Esophagus muscularis mucosa (tissue), 4 donors: ENCODE data around the gene CCDC24. TPM values are rescaled to one million over a fixed set of nuclear protein-coding genes. Genes with fewer than 3 reads are reported as not detected.

Source experiments
- DNase-seq: peaks from one replicate; pipeline ENCODE4 v3.0.0-alpha.2; 2017; ENCODE audit errors: extremely low spot score
- H3K27ac ChIP-seq, 4 donors: fragments of 200-600 bp; sonication (generic); replicated peaks in 1 of 4; 1 replicate in 3 of 4; 2 replicates in 1 of 4; pipeline ENCODE4 v1.5.1; 2016 to 2019; ENCODE audit warnings: mild to moderate bottlenecking in 1 of 4
- H3K27me3 ChIP-seq, 4 donors: fragments of 200-600 bp; sonication (generic); one replicate each; pipeline versions ENCODE4 v1.5.1 to v1.6.0; 2016 to 2019
- H3K36me3 ChIP-seq, 4 donors: fragments of 200-600 bp; sonication (generic); one replicate each; pipeline ENCODE4 v1.5.1; 2016 to 2019
- H3K4me1 ChIP-seq, 4 donors: fragments of 200-600 bp; sonication (generic); one replicate each; pipeline ENCODE4 v1.5.1; 2016 to 2019
- H3K4me3 ChIP-seq, 4 donors: fragments of 200-600 bp; sonication (generic); 1 replicate in 2 of 4; 2 replicates in 2 of 4; pipeline ENCODE4 v1.5.1; 2016 to 2019; ENCODE audit warnings: mild to moderate bottlenecking in 4 of 4, moderate library complexity in 1 of 4
- H3K9me3 ChIP-seq, 4 donors: fragments of 200-600 bp; sonication (generic); 1 replicate in 3 of 4; 2 replicates in 1 of 4; pipeline ENCODE4 v1.5.1; 2016 to 2019
- EP300 ChIP-seq: sonication (generic); formaldehyde crosslinking; IDR thresholded peaks from one replicate; pipeline ENCODE4 v1.6.1; 2017; ENCODE audit warnings: antibody characterized with exemption
- POLR2A ChIP-seq: fragments of 450-650 bp; IDR thresholded peaks from one replicate; pipeline ENCODE4 v1.6.1; 2017; ENCODE audit warnings: antibody characterized with exemption, moderate library complexity, mild to moderate bottlenecking, low read depth
- POLR2AphosphoS5 ChIP-seq, 2 donors: sonication (generic); formaldehyde crosslinking; IDR thresholded peaks; one replicate each; pipeline ENCODE4 v1.6.1; 2017; ENCODE audit warnings: antibody characterized with exemption in 2 of 2
- WGBS: methylation state at CpG from one replicate; pipeline ENCODE4 v1.1.5; 2018; 5-methylcytosine and 5-hydroxymethylcytosine counted together
- intact Hi-C: fragments of 100-400 bp; cut with DNase I; formaldehyde crosslinking; loops from one replicate; pipeline ENCODE4 v1.15.1; 2023
- total RNA-seq, 4 donors: library from RNA; depleted of rRNA; stranded (reverse); fragments of >200 nt; gene quantifications; one replicate each; pipeline versions ENCODE4 v1.1.0 to v1.2.1, GENCODE V29; 2016
- TF ChIP-seq, protein P1 (sequence below), 3 experiments: fragments of 200-600 bp in 2 of 3; fragments of 450-650 bp in 1 of 3; sonication (generic) in 2 of 3; IDR thresholded peaks; one replicate each; pipeline ENCODE4 v1.5.1; 2017 to 2019; ENCODE audit warnings: antibody characterized with exemption in 3 of 3, mild to moderate bottlenecking in 2 of 3, moderate library complexity in 1 of 3

The CCDC24 gene
- total RNA-seq, 4 donors from 2014 or later: 6.2 to 7.3 (median 6.7) TPM

DNA sequence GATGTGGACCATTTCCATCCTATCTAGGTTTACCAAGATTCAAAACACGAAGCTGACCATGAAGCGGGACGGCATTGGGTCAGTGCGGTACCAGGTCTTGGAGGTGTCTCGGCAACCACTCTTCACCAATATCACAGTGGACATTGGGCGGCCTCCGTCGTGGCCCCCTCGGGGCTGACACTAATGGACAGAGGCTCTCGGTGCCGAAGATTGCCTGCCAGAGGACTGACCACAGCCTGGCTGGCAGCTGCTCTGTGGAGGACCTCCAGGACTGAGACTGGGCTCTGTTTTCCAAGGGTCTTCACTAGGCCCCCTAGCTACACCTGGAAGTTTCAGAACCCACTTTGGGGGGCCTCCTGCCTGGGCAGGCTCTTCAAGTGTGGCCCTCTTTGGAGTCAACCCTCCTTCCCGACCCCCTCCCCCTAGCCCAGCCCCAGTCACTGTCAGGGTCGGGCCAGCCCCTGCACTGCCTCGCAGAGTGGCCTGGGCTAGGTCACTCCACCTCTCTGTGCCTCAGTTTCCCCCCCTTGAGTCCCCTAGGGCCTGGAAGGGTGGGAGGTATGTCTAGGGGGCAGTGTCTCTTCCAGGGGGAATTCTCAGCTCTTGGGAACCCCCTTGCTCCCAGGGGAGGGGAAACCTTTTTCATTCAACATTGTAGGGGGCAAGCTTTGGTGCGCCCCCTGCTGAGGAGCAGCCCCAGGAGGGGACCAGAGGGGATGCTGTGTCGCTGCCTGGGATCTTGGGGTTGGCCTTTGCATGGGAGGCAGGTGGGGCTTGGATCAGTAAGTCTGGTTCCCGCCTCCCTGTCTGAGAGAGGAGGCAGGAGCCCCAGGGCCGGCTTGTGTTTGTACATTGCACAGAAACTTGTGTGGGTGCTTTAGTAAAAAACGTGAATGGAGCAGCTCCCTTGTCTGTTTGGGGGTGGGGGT, 864 bp upstream of the CCDC24 start:
- Histone ChIP-seq H3K4me3 (peak overlapping the region; percentile 57 to 90 (median 64)), H3K9me3 (no peaks in the 10 kb centered on the region), H3K4me1 (peaks cover 16 to 22% (median 19%) of the 10 kb centered on the region in 4 donors), H3K27ac (peak overlapping the region; percentile 75 to 84 (median 80)), H3K27me3 (no peaks in the 10 kb centered on the region), H3K36me3 (peaks cover 0 to 12% (median 5%) of the 10 kb centered on the region in 4 donors)
- intact Hi-C loops: loop anchor here (5.0 kb wide), 1 partner anchor 42 kb away; the partner anchor contains the start of gene SLC6A9
- WGBS: 67% methylated on average over 12 of the region's 19 CpGs
- DNase-seq: no peak
- TF ChIP-seq EP300 (no peak), POLR2A (no peak), POLR2AphosphoS5 (IDR thresholded peaks at IDR 0.05) (no peak)
- TF ChIP-seq, protein P1, sequence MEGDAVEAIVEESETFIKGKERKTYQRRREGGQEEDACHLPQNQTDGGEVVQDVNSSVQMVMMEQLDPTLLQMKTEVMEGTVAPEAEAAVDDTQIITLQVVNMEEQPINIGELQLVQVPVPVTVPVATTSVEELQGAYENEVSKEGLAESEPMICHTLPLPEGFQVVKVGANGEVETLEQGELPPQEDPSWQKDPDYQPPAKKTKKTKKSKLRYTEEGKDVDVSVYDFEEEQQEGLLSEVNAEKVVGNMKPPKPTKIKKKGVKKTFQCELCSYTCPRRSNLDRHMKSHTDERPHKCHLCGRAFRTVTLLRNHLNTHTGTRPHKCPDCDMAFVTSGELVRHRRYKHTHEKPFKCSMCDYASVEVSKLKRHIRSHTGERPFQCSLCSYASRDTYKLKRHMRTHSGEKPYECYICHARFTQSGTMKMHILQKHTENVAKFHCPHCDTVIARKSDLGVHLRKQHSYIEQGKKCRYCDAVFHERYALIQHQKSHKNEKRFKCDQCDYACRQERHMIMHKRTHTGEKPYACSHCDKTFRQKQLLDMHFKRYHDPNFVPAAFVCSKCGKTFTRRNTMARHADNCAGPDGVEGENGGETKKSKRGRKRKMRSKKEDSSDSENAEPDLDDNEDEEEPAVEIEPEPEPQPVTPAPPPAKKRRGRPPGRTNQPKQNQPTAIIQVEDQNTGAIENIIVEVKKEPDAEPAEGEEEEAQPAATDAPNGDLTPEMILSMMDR (IDR thresholded peaks at IDR 0.05): no peak

DNA sequence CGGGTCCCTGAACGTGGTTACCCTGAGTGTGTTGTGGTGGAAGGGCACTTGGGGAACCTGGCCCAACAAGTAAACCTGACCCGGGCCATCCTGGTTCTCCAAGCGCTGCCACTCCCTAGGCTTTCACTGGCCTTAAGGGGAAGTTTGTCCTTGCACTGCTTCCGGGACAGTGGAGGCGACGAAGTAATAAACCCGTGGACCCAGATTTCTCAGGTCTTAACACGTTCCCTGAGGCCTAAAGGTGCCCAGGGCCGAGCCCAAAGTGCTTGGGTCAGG, 261 bp upstream of the CCDC24 start:
- Histone ChIP-seq H3K4me3 (peak overlapping the region; percentile 57 to 90 (median 64)), H3K27ac (peak overlapping the region; percentile 75 to 84 (median 80)), H3K4me1 (peaks cover 16 to 22% (median 20%) of the 10 kb centered on the region in 4 donors), H3K36me3 (peaks cover 0 to 6% (median 2%) of the 10 kb centered on the region in 4 donors), H3K9me3 (no peaks in the 10 kb centered on the region), H3K27me3 (no peaks in the 10 kb centered on the region)
- DNase-seq: no peak
- intact Hi-C loops: loop anchor here (5.0 kb wide), 1 partner anchor 41 kb away; the partner anchor contains the start of gene SLC6A9
- TF ChIP-seq, protein P1 (IDR thresholded peaks at IDR 0.05): no peak
- TF ChIP-seq EP300 (no peak), POLR2AphosphoS5 (IDR thresholded peaks at IDR 0.05) (no peak), POLR2A (no peak)
- 0% methylated on average over 4 of the region's 10 CpGs for WGBS

DNA sequence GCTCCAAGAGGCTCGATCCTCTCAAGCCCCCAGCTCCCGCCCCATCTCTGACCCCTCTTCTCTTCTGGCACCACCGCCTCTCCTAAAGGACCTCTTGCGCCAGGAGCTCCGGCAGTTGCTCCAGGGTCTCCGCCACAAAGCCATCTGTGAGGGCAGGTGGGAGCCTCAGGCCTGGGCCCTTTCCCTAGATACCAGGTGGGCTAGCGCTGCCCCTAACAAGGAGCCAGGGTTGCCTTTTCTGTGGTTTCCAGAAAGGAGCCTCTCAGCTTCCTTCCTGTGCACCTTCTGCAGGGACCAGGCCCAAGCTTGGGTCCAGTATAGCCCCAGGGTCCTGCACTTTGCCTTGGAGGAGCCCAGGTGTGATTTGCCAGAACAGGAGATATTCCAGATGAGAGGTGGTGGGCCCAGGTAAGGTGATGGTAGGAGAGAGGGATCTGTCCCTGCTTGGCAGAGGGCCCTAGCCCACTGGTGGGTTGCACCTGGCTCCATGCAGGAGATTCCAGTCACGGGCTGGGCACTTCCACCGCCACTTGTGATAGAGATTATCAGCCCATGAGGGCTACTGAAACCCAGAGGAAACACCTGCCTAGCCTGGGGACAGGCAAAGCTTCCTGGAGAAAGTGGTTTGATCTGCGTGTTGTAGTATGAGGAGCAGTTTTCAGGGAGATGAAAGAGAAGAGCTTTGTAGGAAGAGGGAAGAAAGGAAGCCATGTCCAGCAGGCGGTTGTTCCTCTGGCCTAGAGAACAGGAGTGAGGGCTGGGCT, 1.0 kb downstream of the CCDC24 start:
- H3K27ac ChIP-seq: peak overlapping the region; percentile 75 to 84 (median 80)

DNA sequence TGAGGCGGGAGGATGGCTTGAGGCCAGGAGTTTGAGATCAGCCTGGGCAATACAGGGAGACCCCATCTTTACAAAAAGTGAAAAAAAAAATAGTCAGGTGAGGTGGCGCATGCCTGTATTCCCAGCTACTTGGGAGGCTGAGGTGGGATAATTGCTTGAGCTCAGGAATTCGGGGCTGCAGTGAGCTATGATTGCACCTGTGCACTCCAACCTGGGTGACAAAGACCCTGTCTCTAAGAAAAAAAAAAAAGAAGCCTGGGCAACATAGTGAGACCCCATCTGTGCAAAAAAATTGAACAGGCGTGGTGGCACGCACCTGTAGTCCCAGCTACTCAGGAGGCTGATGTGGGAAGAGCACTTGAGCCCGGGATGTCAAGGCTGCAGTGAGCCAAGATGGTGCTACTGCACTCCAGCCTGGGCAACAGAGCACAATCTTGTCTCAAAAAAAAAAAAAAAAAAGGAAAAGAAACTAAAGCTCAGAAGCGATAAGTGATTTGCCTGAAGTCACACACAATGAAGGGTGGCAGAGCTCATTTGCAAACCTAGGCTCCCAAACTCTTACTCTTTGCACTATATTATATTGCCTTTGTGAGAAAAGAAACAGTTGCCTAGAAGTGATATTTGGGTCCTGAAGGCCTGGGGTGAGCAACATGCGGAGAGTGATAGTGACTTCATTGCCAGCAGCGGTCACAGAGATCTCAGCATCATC, 2.0 kb downstream of the CCDC24 start:
- TF ChIP-seq POLR2AphosphoS5 (IDR thresholded peaks at IDR 0.05) (no peak), POLR2A (no peak), EP300 (no peak)
- TF ChIP-seq, protein P1 (IDR thresholded peaks at IDR 0.05): no peak
- Histone ChIP-seq H3K27ac (no peak overlapping the region), H3K4me1 (peaks cover 16 to 33% (median 27%) of the 10 kb centered on the region in 4 donors), H3K9me3 (no peaks in the 10 kb centered on the region), H3K27me3 (no peaks in the 10 kb centered on the region), H3K4me3 (no peak overlapping the region), H3K36me3 (peaks cover 0 to 11% (median 0%) of the 10 kb centered on the region in 4 donors)
- DNase-seq: no peak
- intact Hi-C loops: loop anchor here (5.0 kb wide), 1 partner anchor 39 kb away; the partner anchor contains the start of gene SLC6A9
- WGBS: 95% methylated on average over 9 of the region's 9 CpGs

More for the DNA sequence above, 1.0 kb downstream of the CCDC24 start:
- Histone ChIP-seq H3K36me3 (peaks cover 0 to 3% (median 0%) of the 10 kb centered on the region in 4 donors), H3K9me3 (no peaks in the 10 kb centered on the region), H3K27me3 (no peaks in the 10 kb centered on the region), H3K4me1 (peaks cover 16 to 33% (median 27%) of the 10 kb centered on the region in 4 donors), H3K4me3 (peak overlapping the region; percentile 57 to 90 (median 64))
- WGBS: 54% methylated on average over 11 of the region's 11 CpGs
- intact Hi-C loops: loop anchor here (5.0 kb wide), 1 partner anchor 40 kb away; the partner anchor contains the start of gene SLC6A9
- TF ChIP-seq, protein P1 (IDR thresholded peaks at IDR 0.05): no peak
- TF ChIP-seq POLR2AphosphoS5 (IDR thresholded peaks at IDR 0.05): no peak
- TF ChIP-seq EP300: no peak
- no peak for TF ChIP-seq POLR2A
- no peak for DNase-seq
